Measurements from ENCODE around the gene PCF11.

GRCh38 chr11:83191986-83192385, 35.1 kb downstream of the PCF11 start:
- TF ChIP-seq CTCF (IDR thresholded peaks at IDR 0.05; ENCODE audit: insufficient read depth, low read length) (no peak), POLR2AphosphoS5 (IDR thresholded peaks at IDR 0.05; ENCODE audit: low read depth) (no peak), REST (IDR thresholded peaks at IDR 0.05; ENCODE audit: insufficient replicate concordance, low read depth) (no peak), SPI1 (IDR thresholded peaks at IDR 0.05; ENCODE audit: borderline replicate concordance, low read depth) (no peak)
